CD4-positive, alpha-beta memory T cell (primary cell): Measurements from ENCODE around the gene HSD17B7. TPM values are rescaled to one million over a fixed set of nuclear protein-coding genes. Genes with fewer than 3 reads are reported as not detected.
A peak's percentile ranks its signal among the peaks of the same experiment; 100 is the strongest.
"Not testable (repeated sequence)": the region's sequence is repeated elsewhere in the genome, so short reads cannot be mapped to it uniquely, and the experiment has no call there.

Experiments
- CTCF ChIA-PET: fragments of 350-600 bp; sonication (Branson Sonifier 250); formaldehyde crosslinking; loops from one replicate; lab custom pipeline; 2021; ENCODE audit warnings: inconsistent platforms; ENCODE audit not compliant: partially characterized antibody; lab: Charles Lee
- POLR2A ChIA-PET: fragments of 350-600 bp; sonication (Branson Sonifier 250); formaldehyde crosslinking; loops from one replicate; lab custom pipeline; 2021; ENCODE audit not compliant: partially characterized antibody; lab: Charles Lee
- DNase-seq, 5 donors: peaks; one replicate each; pipeline versions ENCODE4 v3.0.0 to v3.0.0-alpha.2; 2020 to 2022; ENCODE audit warnings: mixed read lengths in 1 of 5
- H3K27ac ChIP-seq: one replicate; pipeline ENCODE4 v1.7.0; 2013; ENCODE audit warnings: low read depth, low read length
- H3K27me3 ChIP-seq: 2 replicates; pipeline ENCODE4 v1.7.0; 2013; ENCODE audit warnings: mild to moderate bottlenecking, low read length, moderate library complexity; ENCODE audit not compliant: insufficient read depth
- H3K36me3 ChIP-seq: 2 replicates; pipeline ENCODE4 v1.7.0; 2013; ENCODE audit warnings: mild to moderate bottlenecking, low read length, moderate library complexity; ENCODE audit not compliant: insufficient read depth
- H3K4me1 ChIP-seq: 2 replicates; pipeline ENCODE4 v1.7.0; 2013; ENCODE audit warnings: mild to moderate bottlenecking, low read length, moderate library complexity; ENCODE audit not compliant: insufficient read depth
- H3K4me3 ChIP-seq, 2 donors: one replicate each; pipeline ENCODE4 v1.7.0; 2013; ENCODE audit warnings: low read length in 2 of 2, mild to moderate bottlenecking in 1 of 2
- H3K9me3 ChIP-seq, 2 donors: one replicate each; pipeline ENCODE4 v1.7.0; 2013; ENCODE audit warnings: low read length in 2 of 2, control low read depth in 1 of 2; ENCODE audit not compliant: control insufficient read depth in 1 of 2
- H3K27ac Mint-ChIP-seq, 7 donors: one replicate each; pipeline ENCODE4 v1.8.0; 2020 to 2021; ENCODE audit warnings: mixed read lengths in 7 of 7, mild to moderate bottlenecking in 6 of 7, inconsistent platforms in 3 of 7, moderate library complexity in 3 of 7
- H3K27me3 Mint-ChIP-seq, 2 donors: one replicate each; pipeline ENCODE4 v1.8.0; 2020 to 2021; ENCODE audit warnings: mixed read lengths in 2 of 2
- H3K36me3 Mint-ChIP-seq, 2 donors: one replicate each; pipeline ENCODE4 v1.8.0; 2020 to 2021; ENCODE audit warnings: mixed read lengths in 2 of 2, inconsistent platforms in 1 of 2, mild to moderate bottlenecking in 1 of 2
- H3K4me1 Mint-ChIP-seq, 4 donors: one replicate each; pipeline ENCODE4 v1.8.0; 2020 to 2021; ENCODE audit warnings: mixed read lengths in 4 of 4, mild to moderate bottlenecking in 1 of 4
- H3K4me3 Mint-ChIP-seq, 8 donors: one replicate each; pipeline ENCODE4 v1.8.0; 2020 to 2021; ENCODE audit warnings: mixed read lengths in 8 of 8, mild to moderate bottlenecking in 7 of 8, moderate library complexity in 6 of 8, inconsistent platforms in 3 of 8
- H3K9me3 Mint-ChIP-seq, 8 donors: one replicate each; pipeline ENCODE4 v1.8.0; 2020 to 2021; ENCODE audit warnings: mixed read lengths in 8 of 8, mild to moderate bottlenecking in 5 of 8, inconsistent platforms in 3 of 8, moderate library complexity in 1 of 8
- intact Hi-C: fragments of 100-400 bp; cut with micrococcal nuclease; formaldehyde crosslinking; loops from one replicate; pipeline ENCODE4 v1.15.1; 2023
- polyA plus RNA-seq, 2 donors: library from polyadenylated mRNA; unstranded; fragments of 300-500 nt; fragmentation: Illumina TruSeq; gene quantifications; one replicate each; pipeline ENCODE4 v1.2.3, GENCODE V29; 2021
- total RNA-seq, 2 experiments: library from RNA; stranded (reverse); gene quantifications; one replicate each; pipeline ENCODE4 v1.2.3, GENCODE V29; 2021

Gene HSD17B7
- total and polyA plus RNA-seq, 4 experiments from 2014 or later: 17.3 to 43.0 (median 29.3) TPM

- H3K4me3 Mint-ChIP-seq, H3K36me3 Mint-ChIP-seq, H3K4me3 ChIP-seq, POLR2A ChIA-PET, DNase-seq, intact Hi-C loops, H3K27ac Mint-ChIP-seq, H3K27me3 Mint-ChIP-seq, H3K9me3 Mint-ChIP-seq, CTCF ChIA-PET, H3K27me3 ChIP-seq, H3K9me3 ChIP-seq, H3K4me1 Mint-ChIP-seq, H3K4me1 ChIP-seq, H3K27ac ChIP-seq, H3K36me3 ChIP-seq: not testable (repeated sequence)
These were observed 5.6 kb upstream of the HSD17B7 start for GRCh38 chr1:162784926-162785325.

GRCh38 chr1:162788783-162789182, 1.7 kb upstream of the HSD17B7 start:
- POLR2A ChIA-PET, DNase-seq, H3K36me3 Mint-ChIP-seq, H3K9me3 Mint-ChIP-seq, H3K4me3 ChIP-seq, H3K27me3 ChIP-seq, CTCF ChIA-PET, H3K9me3 ChIP-seq, H3K27me3 Mint-ChIP-seq, H3K36me3 ChIP-seq, H3K27ac ChIP-seq, intact Hi-C loops, H3K4me1 Mint-ChIP-seq, H3K4me3 Mint-ChIP-seq, H3K4me1 ChIP-seq: not testable (repeated sequence)
- H3K27ac Mint-ChIP-seq: peak overlapping the region in 3 of 7 donors; percentile 9 to 52 (median 25)

GRCh38 chr1:162790985-162791357, 469 bp downstream of the HSD17B7 start:
- H3K4me1 Mint-ChIP-seq, H3K9me3 ChIP-seq, H3K27me3 ChIP-seq, CTCF ChIA-PET, H3K36me3 ChIP-seq, H3K27me3 Mint-ChIP-seq, H3K4me1 ChIP-seq, H3K9me3 Mint-ChIP-seq, POLR2A ChIA-PET: not testable (repeated sequence)
- Mint-ChIP-seq H3K36me3 (peaks cover 3 to 15% of the 10 kb centered on the region in 2 donors), H3K27ac (peak overlapping the region; percentile 94 to 99 (median 98)), H3K4me3 (peak overlapping the region; percentile 91 to 96 (median 94))
- intact Hi-C loops: loop anchor here (5.0 kb wide), 1 partner anchor 294 kb away; the partner anchor contains the start of gene UHMK1
- Histone ChIP-seq H3K4me3 (peak overlapping the region in 1 of 2 donors; percentile 43), H3K27ac (peak overlapping the region; percentile 74)
- peak in 2 of 5 donors; percentile 13 to 24 for DNase-seq

- H3K4me3 Mint-ChIP-seq, DNase-seq, H3K27me3 ChIP-seq, H3K4me1 ChIP-seq, CTCF ChIA-PET, H3K36me3 ChIP-seq, H3K9me3 Mint-ChIP-seq, H3K4me3 ChIP-seq, H3K27me3 Mint-ChIP-seq, H3K27ac Mint-ChIP-seq, H3K9me3 ChIP-seq, POLR2A ChIA-PET, H3K27ac ChIP-seq: not testable (repeated sequence)
- intact Hi-C loops: loop anchor here (5.0 kb wide), 1 partner anchor 297 kb away; the partner anchor contains the start of gene UHMK1
- Mint-ChIP-seq H3K4me1 (peaks cover 2 to 11% (median 10%) of the 10 kb centered on the region in 4 donors), H3K36me3 (peaks cover 22 to 42% of the 10 kb centered on the region in 2 donors)
These were observed 3.8 kb downstream of the HSD17B7 start for GRCh38 chr1:162794284-162794683.

GRCh38 chr1:162796617-162797279, 6.2 kb downstream of the HSD17B7 start:
- H3K9me3 Mint-ChIP-seq, H3K27ac Mint-ChIP-seq, H3K27me3 ChIP-seq, H3K9me3 ChIP-seq, H3K36me3 ChIP-seq, intact Hi-C loops, DNase-seq, CTCF ChIA-PET, H3K27me3 Mint-ChIP-seq, POLR2A ChIA-PET, H3K4me3 ChIP-seq, H3K4me1 ChIP-seq, H3K27ac ChIP-seq, H3K4me3 Mint-ChIP-seq: not testable (repeated sequence)
- H3K4me1 Mint-ChIP-seq: peaks cover 0 to 16% (median 6%) of the 10 kb centered on the region in 4 donors
- H3K36me3 Mint-ChIP-seq: peaks cover 39 to 62% of the 10 kb centered on the region in 2 donors

GRCh38 chr1:162799995-162800830, 9.7 kb downstream of the HSD17B7 start:
- H3K4me1 ChIP-seq, intact Hi-C loops, DNase-seq, H3K27me3 ChIP-seq, H3K36me3 ChIP-seq, H3K27me3 Mint-ChIP-seq, H3K9me3 Mint-ChIP-seq, H3K4me3 Mint-ChIP-seq, POLR2A ChIA-PET, H3K27ac ChIP-seq, CTCF ChIA-PET, H3K4me3 ChIP-seq, H3K9me3 ChIP-seq: not testable (repeated sequence)
- H3K27ac Mint-ChIP-seq: peak overlapping the region in 1 of 7 donors; percentile 61
- H3K4me1 Mint-ChIP-seq: peaks cover 0 to 14% (median 3%) of the 10 kb centered on the region in 4 donors
- H3K36me3 Mint-ChIP-seq: peaks cover 53 to 79% of the 10 kb centered on the region in 2 donors

- CTCF ChIA-PET, POLR2A ChIA-PET, H3K27me3 Mint-ChIP-seq, DNase-seq, intact Hi-C loops, H3K4me3 Mint-ChIP-seq, H3K4me1 ChIP-seq, H3K9me3 ChIP-seq, H3K4me3 ChIP-seq, H3K9me3 Mint-ChIP-seq, H3K4me1 Mint-ChIP-seq, H3K27me3 ChIP-seq, H3K27ac ChIP-seq, H3K27ac Mint-ChIP-seq: not testable (repeated sequence)
- peaks cover 10% of the 10 kb centered on the region for H3K36me3 ChIP-seq
- peaks cover 60 to 68% of the 10 kb centered on the region in 2 donors for H3K36me3 Mint-ChIP-seq
These were observed 17.0 kb downstream of the HSD17B7 start for GRCh38 chr1:162807503-162807902.
